Stromal cell of bone marrow (primary cell): ENCODE data around the gene CRY2.
"Not testable (repeated sequence)": the region's sequence is repeated elsewhere in the genome, so short reads cannot be mapped to it uniquely, and the experiment has no call there.

Experiments used
- DNase-seq: peaks from one replicate; pipeline ENCODE4 v3.0.0-alpha.2; 2012; ENCODE audit warnings: low read depth

The CRY2 gene

GRCh38 chr11:45846974-45847910 is at the start of gene CRY2:
Gene CRY2, plus strand, starts transcription at chr11:45847475. Its CDS starts 16 bp downstream, at chr11:45847491.
- DNase-seq = peak; percentile 96

DNA sequence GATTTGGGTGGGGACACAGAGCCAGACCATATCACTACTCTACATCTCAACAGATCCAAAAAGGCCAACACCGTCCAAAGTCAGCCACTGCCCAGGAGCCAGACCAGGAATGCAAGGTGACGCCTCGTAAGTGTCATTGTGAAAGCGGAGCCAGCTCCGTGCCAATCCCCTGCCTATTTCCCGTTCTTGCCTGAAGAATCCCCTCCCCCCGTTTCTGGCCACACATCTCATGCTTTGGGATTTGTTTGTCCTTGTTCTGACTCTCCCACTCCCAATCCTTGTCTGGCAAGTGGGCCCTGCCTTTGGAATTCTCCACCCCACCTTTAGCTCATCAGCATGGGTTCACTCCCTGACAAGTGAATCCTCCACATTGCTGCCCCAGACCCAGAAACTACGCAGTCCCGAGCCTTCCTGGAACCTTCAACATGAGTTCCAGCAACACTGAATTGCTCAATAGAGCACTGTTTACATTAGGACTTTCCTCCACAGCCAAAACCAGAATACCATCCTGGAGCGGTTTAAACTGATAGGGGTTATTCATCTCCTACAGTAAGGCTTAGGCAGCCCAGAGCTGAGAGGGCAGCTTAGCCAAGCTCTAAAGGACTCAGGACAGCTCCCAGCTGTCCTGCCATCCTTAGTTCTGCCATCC is 48.4 kb upstream of the CRY2 start:
- DNase-seq = no peak

GRCh38 chr11:45799562-45799961 is 47.7 kb upstream of the CRY2 start:
- no peak for DNase-seq

DNA sequence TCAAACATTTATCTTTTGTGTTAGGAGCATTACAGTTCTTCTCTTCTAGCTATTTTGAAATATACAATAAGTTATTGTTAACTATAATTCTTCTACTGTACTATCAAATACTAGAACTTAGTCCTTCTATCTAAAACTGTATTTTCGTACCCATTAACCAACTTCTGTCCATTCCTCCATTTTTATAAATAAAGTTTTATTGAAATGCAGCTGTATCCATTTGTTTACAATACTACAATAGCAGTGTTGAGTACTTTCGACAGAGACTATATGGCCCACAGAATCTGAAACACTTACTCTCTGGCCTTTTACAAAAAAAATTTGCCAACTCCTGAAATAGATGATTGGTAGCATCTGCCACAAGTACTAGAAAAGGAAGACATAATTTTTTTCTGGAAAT is 47.0 kb upstream of the CRY2 start:
- no peak for DNase-seq

GRCh38 chr11:45801723-45802315 is 45.5 kb upstream of the CRY2 start:
- no peak for DNase-seq

DNA sequence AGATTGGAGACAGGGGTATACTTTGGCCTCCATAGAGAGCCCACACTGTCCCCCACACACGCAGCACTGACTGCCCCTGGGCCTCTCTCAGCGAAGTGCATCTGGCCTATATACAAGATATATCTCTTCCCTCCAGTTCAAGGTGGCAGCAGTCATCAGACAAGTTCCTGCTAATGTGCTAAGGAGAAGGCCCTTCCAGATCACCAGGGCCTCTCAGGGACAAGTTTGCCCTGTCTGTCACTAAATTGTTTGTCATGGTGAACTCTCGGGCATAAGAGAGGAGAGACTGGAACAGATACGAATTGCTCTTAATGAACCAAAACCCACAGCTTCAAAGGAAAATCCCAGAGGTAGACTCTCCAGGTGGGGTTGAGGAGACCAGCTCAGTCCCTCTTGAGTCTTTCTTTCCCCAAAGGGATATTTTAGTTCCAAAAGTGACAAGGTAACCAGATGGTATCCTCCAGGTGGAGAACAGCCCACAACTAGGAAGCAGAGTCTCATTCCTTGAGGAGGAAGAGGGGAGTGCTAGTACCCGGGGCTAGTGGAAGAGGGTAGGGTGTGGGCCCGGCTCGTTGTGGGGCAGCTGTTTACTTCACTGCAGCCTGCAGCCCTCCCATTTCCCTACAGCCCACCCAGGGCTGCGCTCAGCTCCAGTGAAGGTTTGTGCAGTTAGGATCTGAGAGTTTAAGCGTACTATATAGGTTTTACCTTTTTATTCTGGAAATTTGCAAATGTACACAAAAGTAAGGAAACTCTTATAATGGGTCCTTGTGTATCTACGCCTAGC is 44.6 kb upstream of the CRY2 start:
- DNase-seq = no peak

GRCh38 chr11:45803971-45804760 is 43.1 kb upstream of the CRY2 start:
- DNase-seq = no peak

DNA sequence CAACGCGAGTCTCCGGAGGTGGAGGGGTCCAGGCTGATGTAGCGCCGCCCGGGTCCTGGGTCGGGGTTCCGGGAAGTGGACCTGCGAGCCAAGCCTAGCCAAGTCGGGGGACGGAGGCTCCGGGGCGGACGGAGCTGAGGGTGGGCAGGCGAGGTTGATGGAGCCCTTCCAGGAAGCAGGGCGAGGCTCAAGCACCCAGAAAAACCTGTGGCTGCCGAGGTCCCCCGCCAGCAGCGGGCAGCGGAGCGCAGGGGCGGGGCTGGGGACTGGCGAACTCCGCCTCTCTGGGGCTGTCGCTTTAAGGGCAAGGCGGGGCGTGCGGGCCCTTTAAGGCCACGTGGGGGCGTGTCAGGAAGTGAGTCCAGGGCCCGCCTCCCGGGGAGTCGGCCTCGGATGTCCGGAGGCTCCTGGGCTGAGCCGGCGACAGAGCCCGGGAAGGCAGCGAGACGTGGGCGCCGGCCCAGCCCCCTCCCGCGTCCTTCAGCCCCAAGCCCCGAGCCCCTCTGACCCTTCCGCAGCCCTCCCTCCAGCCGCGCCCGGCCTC is 42.4 kb upstream of the CRY2 start, which contains the start of gene SLC35C1:
TSS of gene SLC35C1 (plus strand) at position 389 of the 544 bp plus-strand sequence. CDS start 653 bp downstream, outside the sequence.
- peak; percentile 91 for DNase-seq

- peak; percentile 35 for DNase-seq
Observed at GRCh38 chr11:45805305-45806071, 41.8 kb upstream of the CRY2 start.

DNA sequence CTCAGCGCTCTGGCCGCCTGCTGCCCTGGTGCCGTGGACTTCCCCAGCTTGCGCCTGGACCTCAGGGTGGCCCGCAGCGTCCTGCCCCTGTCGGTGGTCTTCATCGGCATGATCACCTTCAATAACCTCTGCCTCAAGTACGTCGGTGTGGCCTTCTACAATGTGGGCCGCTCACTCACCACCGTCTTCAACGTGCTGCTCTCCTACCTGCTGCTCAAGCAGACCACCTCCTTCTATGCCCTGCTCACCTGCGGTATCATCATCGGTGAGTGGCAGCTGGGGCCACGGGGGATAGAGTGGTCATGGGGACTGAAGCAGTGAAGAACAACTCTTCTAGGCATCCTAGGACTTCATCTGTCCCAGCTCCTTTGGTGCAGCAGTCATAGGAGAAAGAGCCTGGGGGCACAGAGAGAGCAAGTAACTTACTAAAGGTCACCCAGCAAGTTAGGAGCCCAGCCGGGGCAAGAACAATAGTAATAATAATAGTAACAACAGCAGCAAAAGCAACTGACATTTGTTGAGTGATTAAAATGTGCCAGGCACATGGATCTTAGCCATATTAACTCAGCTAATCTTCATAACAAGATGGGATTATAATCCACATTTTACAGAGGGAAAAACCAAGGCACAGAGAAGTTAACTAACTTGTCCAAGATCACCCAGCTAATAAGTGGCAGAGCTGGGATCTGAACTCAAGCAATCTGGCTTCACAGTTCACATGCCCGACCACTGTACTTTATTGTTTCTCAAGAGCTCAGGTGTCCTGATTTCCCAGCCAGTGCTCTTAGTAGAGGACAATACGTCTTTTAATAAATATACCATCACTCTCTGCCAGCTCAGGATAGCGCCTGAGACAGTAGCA is 41.0 kb upstream of the CRY2 start:
- no peak for DNase-seq

- DNase-seq = no peak
Observed at GRCh38 chr11:45806937-45807791, 40.1 kb upstream of the CRY2 start.

DNA sequence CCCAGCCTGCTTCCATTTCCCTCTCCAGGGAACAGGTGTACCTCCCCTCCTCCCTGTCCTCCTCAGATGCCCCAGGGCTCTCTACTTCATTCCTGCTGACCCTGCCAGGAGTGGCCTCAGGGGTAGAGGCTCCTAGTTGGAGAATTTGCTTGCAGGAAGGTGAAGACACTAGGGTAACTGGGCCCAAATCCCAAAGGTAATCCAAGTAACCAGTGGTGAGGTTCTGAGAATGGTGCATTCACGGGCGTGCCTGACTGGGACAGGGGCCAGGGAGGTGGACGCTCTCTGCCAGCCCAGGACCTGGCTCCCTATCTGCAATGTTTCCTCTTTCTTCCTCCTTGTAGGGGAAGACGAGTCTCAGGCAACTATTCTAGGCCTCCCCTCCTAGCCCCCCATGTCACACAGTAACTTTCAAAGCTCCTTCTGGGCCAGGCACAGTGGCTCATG is 39.5 kb upstream of the CRY2 start:
- DNase-seq = no peak

GRCh38 chr11:45808427-45808826 is 38.8 kb upstream of the CRY2 start:
- not testable (repeated sequence) for DNase-seq

DNA sequence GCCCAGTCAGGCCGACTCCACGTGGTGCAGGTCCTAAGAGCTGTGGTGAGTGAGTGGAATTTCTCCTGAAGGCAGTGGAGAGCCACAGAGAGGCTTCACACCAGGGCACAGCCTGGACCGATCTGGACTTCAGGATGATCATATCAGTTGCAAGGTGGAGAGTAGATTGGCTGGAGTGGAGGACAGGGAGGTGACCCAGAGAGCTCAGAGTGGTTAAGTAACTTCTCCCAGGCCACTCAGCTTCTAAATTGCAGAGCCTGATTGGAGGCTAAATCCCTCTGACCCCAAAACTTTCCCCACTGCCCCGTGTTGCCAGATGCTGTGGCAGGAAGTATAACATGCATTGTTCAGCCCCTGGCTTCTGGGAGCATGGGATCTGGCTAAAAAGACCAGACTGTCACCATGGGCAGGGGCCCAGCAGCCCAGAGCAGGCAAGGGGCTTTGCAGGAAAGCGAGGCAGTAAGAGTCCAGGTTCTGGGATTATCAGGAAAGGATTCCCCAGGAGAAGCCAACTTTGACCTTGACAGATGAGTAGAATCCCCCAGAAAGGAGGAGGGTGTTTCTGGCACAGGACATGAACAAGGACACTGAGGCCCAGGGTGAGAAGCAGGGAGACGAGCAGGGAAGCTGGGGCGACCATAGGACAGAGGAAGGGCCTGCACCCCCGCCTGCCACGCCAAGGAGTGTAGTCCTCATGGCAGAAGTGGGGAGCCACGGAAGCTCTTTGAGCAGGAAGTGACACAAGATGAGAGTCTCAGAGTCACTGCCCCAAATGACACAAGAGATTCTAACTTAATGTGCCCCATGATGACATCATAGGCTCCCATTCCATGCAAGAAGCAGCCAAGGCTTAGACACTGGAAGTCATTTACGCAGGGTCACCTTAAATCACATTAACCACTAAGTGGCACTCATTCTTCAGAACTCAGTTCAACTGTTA is 37.5 kb upstream of the CRY2 start:
- no peak for DNase-seq

DNA sequence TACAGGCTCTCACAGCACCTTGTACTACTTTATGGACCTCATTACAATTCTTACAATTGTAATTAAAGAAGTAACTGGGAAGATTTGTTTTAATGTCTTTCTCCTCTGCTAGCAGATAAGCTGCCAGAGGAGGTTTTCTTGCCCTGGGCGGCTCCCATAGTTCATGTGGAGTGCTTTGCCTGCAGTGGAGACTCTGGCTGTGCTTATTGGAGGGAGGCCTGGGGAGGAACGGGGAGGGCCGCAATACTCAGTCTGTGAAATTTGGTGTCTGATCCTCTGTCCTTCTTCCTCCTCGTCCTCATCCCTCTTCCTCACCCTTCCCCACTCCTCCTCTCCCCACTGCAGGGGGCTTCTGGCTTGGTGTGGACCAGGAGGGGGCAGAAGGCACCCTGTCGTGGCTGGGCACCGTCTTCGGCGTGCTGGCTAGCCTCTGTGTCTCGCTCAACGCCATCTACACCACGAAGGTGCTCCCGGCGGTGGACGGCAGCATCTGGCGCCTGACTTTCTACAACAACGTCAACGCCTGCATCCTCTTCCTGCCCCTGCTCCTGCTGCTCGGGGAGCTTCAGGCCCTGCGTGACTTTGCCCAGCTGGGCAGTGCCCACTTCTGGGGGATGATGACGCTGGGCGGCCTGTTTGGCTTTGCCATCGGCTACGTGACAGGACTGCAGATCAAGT is 36.7 kb upstream of the CRY2 start:
- no peak for DNase-seq

- no peak for DNase-seq
Observed at GRCh38 chr11:45811109-45811435, 36.2 kb upstream of the CRY2 start.
